Measurements from ENCODE around the gene BIN2. TPM values are rescaled to one million over a fixed set of nuclear protein-coding genes. Genes with fewer than 3 reads are reported as not detected.

The BIN2 gene
- total and polyA plus RNA-seq, 2 experiments from 2014 or later: not detected

DNA sequence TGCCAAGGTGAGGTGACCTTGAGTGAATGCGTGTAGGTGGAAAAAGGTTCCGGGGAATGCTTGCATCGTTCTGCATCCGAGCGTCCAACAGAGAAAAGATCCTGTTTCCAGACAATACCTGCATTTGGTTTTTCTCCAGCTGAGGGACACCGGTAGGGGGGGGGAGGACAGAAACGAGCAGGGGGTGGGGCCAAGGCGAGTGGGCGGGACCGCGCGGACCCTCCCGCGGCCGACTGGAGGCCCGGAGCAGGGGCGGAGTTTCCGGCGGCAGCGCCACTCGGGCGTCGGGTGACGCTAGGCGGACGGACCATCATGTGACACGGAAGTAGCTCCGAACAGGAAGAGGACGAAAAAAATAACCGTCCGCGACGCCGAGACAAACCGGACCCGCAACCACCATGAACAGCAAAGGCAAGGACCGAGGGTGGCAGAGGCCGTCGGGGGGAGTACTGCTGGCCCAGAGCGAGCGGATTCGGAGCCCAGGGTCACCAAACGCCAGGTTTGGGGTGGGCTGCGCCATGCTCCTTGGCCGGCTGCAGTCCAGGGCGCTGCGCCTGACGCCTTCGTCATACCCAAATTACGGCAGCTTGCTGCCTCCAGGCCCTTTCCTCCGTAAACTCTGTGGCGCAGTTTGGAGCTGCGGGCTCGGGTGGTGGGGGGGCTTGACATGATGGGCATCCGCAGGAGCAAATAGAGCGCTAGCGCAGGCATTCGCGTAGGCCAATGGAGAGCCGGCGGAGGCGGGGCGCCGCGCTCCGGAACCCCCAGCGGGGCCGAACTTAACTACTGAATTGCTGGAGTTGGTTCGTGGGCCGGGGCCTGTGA lies 85.3 kb downstream of the BIN2 start, which contains the start of gene DAZAP2:
Gene DAZAP2, plus strand, starts transcription at position 317 of the 825 bp plus-strand sequence. Its CDS starts 82 bp downstream, at position 399.
- peaks cover 14% of the 10 kb centered on the region for H3K27me3 Mint-ChIP-seq (ENCODE audit: insufficient read depth, low read depth, poor library complexity)
- peaks cover 20% of the 10 kb centered on the region; the same call in 1 of the 2 replicates for H3F3A ChIP-seq (replicated peaks; ENCODE audit: low read depth)
- peaks cover 19% of the 10 kb centered on the region for H3K4me1 Mint-ChIP-seq
- peak within 1 kb of the TSS; percentile 87 for H3K4me2 ChIP-seq
- ATAC-seq (peak; percentile 94), DNase-seq (ENCODE audit: low spot score) (peak; percentile 97)
- no peaks in the 10 kb centered on the region for H3K27me3 ChIP-seq (ENCODE audit: insufficient read depth)
- no peaks in the 10 kb centered on the region; the same call in 1 of the 2 replicates for H4K20me1 ChIP-seq (replicated peaks; ENCODE audit: insufficient read depth)
- H3K27ac Mint-ChIP-seq: peak within 1 kb of the TSS; percentile 100
- no peaks in the 10 kb centered on the region for H3K4me1 ChIP-seq (ENCODE audit: insufficient read depth)
- H2AFZ ChIP-seq: peak within 1 kb of the TSS; percentile 94
- H3K9me3 Mint-ChIP-seq: no peaks in the 10 kb centered on the region
- H3K4me3 ChIP-seq: peak within 1 kb of the TSS; percentile 98
- H3K36me3 Mint-ChIP-seq (ENCODE audit: low read depth): peaks cover 34% of the 10 kb centered on the region
- peak within 1 kb of the TSS; percentile 100 for H3K27ac ChIP-seq (ENCODE audit: low read depth)
- H3K79me2 ChIP-seq (replicated peaks; ENCODE audit: insufficient read depth): peaks cover 20% of the 10 kb centered on the region
- peak within 1 kb of the TSS; percentile 95 for H3K4me3 Mint-ChIP-seq
- peaks cover 26% of the 10 kb centered on the region for H3K36me3 ChIP-seq (ENCODE audit: insufficient read depth)
- TF ChIP-seq POLR2AphosphoS5 (IDR thresholded peaks at IDR 0.05; ENCODE audit: low read depth) (peak; percentile 19), CREB1 (CRISPR knock-in tag; IDR thresholded peaks at IDR 0.05; ENCODE audit: low read depth) (peak; percentile 85), JUNB (IDR thresholded peaks at IDR 0.05; ENCODE audit: unreplicated experiment) (no peak), CTCF (conservative IDR thresholded peaks at IDR 0.05; ENCODE audit: low read depth in 2 of 2) (peak in 1 of 2 experiments; percentile 5; a peak in 1 of 4 replicates)
- no peaks in the 10 kb centered on the region for H3K9me2 ChIP-seq (ENCODE audit: insufficient read depth)

DNA sequence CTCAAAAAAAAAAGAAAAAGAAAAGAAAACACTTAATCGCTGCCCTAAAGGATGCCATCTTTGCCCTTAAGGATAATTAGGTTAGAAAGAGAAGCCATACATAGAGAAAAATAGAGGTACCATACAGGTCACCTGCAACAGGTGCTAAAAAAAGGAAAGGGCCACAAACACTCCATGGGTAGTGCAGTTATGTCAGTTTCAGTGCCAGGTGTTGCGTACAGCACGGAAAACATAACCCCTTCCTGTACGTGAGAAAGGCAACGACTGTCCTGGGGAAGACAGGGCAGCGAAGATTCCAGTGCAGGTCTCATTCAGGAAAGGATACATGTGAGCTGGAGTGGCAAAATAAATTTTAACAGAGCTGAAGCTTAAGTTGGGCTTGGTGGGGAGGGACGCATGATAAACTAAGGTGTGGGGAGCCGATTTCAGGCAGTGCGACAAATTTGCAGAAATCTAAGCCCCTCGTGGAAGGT lies 85.9 kb downstream of the BIN2 start:
- peaks cover 19% of the 10 kb centered on the region for H3K79me2 ChIP-seq (replicated peaks; ENCODE audit: insufficient read depth)
- peak overlapping the region; percentile 98 for H3K4me3 ChIP-seq
- peak overlapping the region; percentile 98 for H3K27ac ChIP-seq (ENCODE audit: low read depth)
- no peak for TF ChIP-seq JUNB (IDR thresholded peaks at IDR 0.05; ENCODE audit: unreplicated experiment)
- TF ChIP-seq, protein P1, sequence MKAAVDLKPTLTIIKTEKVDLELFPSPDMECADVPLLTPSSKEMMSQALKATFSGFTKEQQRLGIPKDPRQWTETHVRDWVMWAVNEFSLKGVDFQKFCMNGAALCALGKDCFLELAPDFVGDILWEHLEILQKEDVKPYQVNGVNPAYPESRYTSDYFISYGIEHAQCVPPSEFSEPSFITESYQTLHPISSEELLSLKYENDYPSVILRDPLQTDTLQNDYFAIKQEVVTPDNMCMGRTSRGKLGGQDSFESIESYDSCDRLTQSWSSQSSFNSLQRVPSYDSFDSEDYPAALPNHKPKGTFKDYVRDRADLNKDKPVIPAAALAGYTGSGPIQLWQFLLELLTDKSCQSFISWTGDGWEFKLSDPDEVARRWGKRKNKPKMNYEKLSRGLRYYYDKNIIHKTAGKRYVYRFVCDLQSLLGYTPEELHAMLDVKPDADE (IDR thresholded peaks at IDR 0.05): no peak
- no peak for TF ChIP-seq EZH2 (IDR thresholded peaks at IDR 0.05; ENCODE audit: low read depth, unreplicated experiment)
- TF ChIP-seq, protein P2, sequence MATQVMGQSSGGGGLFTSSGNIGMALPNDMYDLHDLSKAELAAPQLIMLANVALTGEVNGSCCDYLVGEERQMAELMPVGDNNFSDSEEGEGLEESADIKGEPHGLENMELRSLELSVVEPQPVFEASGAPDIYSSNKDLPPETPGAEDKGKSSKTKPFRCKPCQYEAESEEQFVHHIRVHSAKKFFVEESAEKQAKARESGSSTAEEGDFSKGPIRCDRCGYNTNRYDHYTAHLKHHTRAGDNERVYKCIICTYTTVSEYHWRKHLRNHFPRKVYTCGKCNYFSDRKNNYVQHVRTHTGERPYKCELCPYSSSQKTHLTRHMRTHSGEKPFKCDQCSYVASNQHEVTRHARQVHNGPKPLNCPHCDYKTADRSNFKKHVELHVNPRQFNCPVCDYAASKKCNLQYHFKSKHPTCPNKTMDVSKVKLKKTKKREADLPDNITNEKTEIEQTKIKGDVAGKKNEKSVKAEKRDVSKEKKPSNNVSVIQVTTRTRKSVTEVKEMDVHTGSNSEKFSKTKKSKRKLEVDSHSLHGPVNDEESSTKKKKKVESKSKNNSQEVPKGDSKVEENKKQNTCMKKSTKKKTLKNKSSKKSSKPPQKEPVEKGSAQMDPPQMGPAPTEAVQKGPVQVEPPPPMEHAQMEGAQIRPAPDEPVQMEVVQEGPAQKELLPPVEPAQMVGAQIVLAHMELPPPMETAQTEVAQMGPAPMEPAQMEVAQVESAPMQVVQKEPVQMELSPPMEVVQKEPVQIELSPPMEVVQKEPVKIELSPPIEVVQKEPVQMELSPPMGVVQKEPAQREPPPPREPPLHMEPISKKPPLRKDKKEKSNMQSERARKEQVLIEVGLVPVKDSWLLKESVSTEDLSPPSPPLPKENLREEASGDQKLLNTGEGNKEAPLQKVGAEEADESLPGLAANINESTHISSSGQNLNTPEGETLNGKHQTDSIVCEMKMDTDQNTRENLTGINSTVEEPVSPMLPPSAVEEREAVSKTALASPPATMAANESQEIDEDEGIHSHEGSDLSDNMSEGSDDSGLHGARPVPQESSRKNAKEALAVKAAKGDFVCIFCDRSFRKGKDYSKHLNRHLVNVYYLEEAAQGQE (IDR thresholded peaks at IDR 0.05; ENCODE audit: unreplicated experiment): no peak
- DNase-seq (ENCODE audit: low spot score): no peak
- peaks cover 19% of the 10 kb centered on the region for H3K4me1 Mint-ChIP-seq
- ATAC-seq: no peak
- no peaks in the 10 kb centered on the region; the same call in 2 of the 3 replicates for H3K9me3 Mint-ChIP-seq
- H3K27me3 ChIP-seq (ENCODE audit: insufficient read depth): no peaks in the 10 kb centered on the region
- peaks cover 32% of the 10 kb centered on the region for H3K36me3 Mint-ChIP-seq (ENCODE audit: low read depth)
- peaks cover 14% of the 10 kb centered on the region for H3K27me3 Mint-ChIP-seq (ENCODE audit: insufficient read depth, low read depth, poor library complexity)
- peak overlapping the region; percentile 100 for H3K27ac Mint-ChIP-seq
- peaks cover 22% of the 10 kb centered on the region for H3K36me3 ChIP-seq (ENCODE audit: insufficient read depth)
- peaks cover 20% of the 10 kb centered on the region; the same call in 1 of the 2 replicates for H3F3A ChIP-seq (replicated peaks; ENCODE audit: low read depth)
- H2AFZ ChIP-seq: peak overlapping the region; percentile 94
- peak overlapping the region; percentile 87 for H3K4me2 ChIP-seq
- no peaks in the 10 kb centered on the region for H3K9me2 ChIP-seq (ENCODE audit: insufficient read depth)
- no peaks in the 10 kb centered on the region; the same call in 1 of the 2 replicates for H4K20me1 ChIP-seq (replicated peaks; ENCODE audit: insufficient read depth)
- peak overlapping the region; percentile 95 for H3K4me3 Mint-ChIP-seq
- no peaks in the 10 kb centered on the region for H3K4me1 ChIP-seq (ENCODE audit: insufficient read depth)

Measured in GM23338 (cell line).